ENCODE results near the gene POU3F1.

The POU3F1 gene

GRCh38 chr1:38046333-38046883 is at the start of gene POU3F1:
Gene POU3F1, minus strand, starts transcription at chr1:38046793. Its CDS starts 50 bp downstream, at chr1:38046743.
- no peak for DNase-seq

- DNase-seq = no peak
Observed at GRCh38 chr1:38095454-38095931, 48.9 kb upstream of the POU3F1 start.

DNA sequence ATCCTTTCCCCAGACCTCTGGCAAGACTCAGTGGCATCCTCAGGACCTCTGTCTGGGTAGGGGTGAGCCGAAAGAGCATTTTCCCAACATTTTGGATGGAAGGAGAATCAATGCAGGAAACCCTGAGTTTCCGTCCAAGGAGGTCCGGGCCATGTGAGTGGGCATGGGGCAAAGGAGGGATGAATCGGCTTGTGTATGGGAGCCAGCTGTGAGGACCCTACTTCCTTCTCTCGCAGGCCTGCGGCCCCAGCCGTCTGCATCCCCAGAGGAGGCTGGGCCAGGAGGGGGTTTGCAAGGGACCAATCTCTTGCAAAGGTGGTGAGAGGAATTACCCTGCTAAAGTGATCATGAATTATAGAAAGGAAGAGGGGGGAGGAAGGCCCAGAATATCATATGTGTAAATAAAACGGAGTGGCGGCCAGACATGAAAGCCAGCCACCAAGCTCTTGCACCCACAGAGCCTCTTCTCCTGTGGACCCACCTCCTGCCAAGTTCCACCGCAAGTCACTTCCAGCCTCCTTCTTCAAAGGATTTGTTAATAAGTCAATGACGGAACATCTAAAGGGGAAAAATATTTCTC is 48.2 kb upstream of the POU3F1 start:
- no peak for DNase-seq

- no peak for DNase-seq
Observed at GRCh38 chr1:38093569-38094520, 47.3 kb upstream of the POU3F1 start.

- DNase-seq = no peak
Observed at GRCh38 chr1:38092256-38092655, 45.7 kb upstream of the POU3F1 start.

DNA sequence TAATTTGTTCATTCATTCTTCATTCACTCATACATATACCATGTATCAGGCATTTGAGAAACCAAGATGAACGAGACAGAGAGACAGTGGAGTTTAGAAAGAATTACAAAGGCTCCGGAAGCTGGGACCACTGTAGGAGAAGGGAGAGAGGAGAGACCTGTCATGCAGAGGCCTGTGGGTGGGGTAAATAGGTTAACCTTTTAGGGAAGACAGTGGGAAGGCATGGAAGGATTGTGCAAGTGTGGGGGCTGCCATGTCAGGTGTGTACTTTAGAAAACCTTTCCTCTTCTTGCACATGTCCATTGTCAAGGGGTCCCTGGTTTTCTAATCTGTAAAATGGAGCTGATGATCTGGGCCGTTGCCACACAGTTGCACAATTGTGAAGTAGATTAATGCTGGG is 44.2 kb upstream of the POU3F1 start:
- no peak for DNase-seq

DNA sequence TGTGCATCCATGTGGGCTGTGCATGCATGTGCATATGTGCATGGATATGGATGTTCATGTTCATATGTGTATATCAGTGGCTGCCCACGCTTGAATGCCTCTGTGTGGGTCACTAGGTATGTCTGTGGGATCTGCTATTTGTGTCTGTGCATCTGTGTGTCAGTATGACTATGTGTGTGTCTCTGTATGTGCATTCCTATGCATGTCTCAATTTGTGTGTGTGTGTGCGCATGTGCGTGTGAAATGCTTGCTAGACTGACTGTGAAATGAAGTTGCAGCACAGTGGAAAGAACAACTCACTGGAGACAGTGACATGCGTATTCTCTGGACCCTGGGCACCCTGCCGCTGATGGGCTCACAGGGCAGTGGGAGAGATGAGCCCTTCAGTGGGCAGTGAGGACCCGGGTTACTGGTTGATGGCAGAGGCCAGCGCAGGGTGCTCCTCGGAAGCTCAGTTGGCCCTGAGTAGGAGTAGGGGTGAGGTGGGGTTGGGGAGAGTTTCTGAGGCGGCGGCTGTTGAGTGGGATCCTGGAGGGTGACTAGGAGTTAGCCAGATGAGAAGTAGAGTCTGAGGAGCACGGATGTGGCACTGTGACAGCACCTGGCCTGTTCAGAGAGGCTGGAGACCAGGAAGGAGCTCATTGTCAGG is 43.2 kb upstream of the POU3F1 start:
- no peak for DNase-seq

DNA sequence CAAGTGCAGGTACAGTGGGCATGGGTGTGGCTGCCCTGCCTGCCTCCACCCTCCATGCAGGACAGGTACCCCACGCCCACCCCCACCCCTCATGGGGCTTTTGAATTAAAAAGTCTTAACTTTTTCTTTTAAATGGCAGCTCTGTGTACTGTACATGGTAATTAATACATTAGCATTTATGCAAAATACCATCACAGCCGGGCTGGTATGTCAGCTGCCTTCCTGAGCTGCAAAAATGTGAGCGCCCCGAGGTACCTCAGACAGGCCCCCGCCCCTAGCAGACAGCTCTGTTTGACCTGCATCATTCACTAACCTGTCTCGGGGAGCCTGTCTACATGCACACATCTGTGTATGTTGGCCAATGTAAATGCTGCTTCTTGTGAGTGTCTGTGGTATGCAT is 42.2 kb upstream of the POU3F1 start:
- DNase-seq = no peak

- DNase-seq = no peak
Observed at GRCh38 chr1:38088366-38088765, 41.8 kb upstream of the POU3F1 start.

GRCh38 chr1:38087676-38088075 is 41.1 kb upstream of the POU3F1 start:
- DNase-seq = no peak

DNA sequence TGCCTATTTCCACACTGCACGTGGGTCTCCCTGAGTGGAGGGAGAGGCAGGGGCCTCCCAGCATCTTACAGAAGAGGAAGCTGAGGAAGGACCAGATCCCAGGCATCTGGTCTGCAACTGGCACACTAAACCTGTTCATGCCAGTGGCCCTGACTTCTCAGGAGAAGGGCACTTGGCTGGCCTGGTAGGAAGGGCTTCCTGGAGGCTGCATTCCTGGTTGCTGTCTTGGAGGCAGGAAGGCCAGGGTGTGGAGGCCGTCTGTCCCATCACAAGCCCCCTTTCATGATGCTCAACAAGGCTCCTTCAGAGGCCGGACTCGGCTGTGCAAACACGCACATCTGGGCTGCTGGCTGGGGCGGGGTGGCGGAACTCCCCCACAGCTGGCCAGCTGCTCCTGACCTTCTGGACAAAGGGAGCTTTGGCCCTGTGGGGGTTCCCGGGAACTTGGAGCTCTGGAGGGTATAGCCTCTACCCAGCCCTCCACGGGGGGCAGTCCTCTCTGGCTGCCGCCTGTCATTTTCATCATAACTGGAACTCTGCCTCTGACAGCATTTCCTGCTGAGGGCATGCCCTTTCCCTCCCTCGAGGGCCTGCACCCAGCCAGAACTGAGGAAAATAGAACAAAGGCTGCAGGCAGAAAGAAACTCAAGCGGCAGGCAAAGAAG is 39.2 kb upstream of the POU3F1 start:
- no peak for DNase-seq

DNA sequence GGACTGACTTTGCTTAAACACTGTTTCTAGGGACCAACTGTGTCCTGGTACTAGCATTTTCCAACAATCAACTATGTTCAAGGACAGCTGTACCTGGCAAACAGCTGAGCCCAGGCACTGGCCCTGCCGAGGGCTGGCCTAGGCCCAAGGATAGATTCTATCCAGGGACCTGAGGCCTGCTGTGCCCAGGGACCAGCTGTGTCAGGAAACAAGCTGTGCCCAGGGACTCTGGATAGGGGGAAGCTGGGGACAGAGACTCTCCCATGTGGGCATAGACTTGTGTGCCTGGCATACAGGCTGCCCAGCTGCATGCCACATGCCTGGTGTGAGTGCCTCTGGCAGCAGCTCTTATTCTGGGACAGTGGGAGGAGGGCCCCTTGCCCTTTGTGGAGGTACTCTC is 38.1 kb upstream of the POU3F1 start:
- no peak for DNase-seq

DNA sequence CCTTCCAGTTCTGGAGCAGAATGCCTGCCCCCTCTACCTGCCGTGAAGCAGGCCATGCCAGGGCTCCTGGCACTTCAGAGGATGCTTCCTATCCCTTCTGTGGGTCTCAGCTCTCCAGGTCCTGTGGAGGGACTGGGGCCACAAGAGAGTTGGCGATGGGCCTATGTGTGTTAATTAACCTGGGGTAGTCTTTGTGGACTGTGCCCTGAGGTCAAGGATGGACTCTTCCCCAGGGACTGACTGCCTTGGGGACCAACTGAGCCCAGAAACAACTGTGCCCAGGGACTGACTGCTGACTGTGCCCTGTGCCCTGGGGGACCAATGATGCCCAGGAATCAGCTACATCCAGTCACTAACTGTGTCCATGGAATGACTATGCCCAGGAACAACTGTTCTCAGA is 37.5 kb upstream of the POU3F1 start:
- no peak for DNase-seq

DNA sequence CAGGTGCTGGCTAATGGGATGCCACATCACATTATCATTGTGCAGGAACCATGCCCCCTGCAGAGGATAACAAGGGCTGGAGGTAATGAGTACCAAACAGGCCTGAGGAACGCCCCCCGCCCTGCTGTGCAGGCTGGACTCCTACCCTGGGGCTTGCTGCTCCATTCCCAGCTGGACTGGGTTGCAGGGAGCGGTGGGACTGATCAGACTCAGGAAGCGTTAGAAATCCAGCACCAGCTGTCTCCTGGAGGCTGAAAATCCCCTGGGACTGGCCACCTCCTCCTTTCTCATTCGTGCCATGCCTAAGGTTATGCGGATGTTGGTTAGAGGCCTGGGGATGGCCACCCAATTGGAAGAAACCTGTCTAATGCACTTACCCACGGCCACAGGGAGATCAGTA is 36.9 kb upstream of the POU3F1 start:
- DNase-seq = no peak

DNA sequence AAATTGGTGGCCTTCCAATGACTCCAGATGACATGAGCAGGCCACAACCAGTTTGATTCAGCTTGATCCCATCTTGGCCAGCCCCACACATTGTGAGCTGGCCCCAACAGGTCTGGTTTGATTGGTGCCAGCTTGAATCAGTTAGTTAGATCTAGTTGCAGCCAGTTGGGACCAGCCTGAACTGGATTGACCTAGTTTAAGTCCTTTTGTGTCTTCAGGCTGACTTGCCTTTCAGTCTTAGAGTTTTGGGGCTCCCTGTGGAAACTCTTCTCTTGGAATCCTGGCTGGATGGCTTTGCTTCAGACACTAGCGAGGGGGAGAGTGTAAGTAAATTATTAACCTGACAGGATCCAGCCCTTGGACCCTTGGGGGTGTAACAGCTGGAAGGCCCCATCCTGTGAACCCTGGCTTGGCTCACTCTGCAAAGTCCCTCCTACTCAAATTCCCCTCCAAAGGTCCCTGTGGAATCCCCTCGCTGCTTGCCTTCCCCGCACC is 36.2 kb upstream of the POU3F1 start:
- DNase-seq = no peak

GRCh38 chr1:38079019-38079418 is 32.4 kb upstream of the POU3F1 start:
- DNase-seq = no peak

DNA sequence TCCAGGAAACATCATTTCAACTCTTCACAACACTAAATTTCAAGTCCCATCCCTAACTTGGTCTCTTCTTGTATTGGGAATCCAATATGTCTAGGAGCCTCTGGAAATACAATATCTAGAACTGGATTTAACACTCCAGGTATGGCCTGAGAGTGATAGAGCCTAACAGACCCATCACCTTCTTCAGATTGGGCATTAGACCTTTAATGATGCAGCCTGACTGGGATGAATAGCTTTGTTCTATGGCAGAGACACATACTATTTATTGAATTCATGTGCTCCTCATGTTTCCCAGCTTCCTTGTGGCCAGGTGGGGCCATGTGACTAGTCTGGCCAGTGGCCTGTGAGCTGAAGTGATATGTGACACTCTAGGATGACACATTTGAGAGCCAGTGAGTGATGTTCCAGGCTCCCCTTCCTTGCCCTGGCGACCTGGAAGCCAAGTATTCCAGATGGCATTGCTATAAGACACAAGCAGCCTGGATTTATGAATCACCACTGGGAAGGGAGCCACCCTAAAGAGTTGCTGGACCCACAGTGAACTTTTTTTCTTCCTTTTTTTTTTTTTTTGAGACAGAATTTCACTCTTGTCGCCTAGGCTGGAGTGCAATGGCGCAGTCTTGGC is 31.0 kb upstream of the POU3F1 start:
- no peak for DNase-seq

DNA sequence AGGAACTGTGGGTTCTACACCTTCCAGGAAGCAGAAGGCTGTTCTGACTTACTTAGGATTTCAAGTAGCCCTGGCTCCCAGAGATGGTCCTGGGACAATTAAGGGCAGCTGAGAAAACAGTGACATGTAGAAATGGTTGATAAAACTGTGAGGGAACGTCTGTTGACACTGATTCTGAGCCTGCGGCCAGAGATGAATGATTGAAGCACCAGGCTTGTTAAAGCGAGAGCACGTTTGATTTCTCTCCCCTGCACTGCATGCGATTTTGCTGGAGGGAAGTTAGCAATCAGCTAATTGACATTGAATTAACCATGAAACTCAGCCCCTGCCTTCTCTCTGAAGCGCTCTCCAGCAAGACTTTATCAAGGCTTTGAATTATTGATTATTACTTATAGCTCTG is 29.9 kb upstream of the POU3F1 start:
- DNase-seq = no peak

- no peak for DNase-seq
Observed at GRCh38 chr1:38076038-38076437, 29.4 kb upstream of the POU3F1 start.

- DNase-seq = no peak
Observed at GRCh38 chr1:38075191-38075590, 28.6 kb upstream of the POU3F1 start.

- no peak for DNase-seq
Observed at GRCh38 chr1:38074302-38074677, 27.7 kb upstream of the POU3F1 start.

Measured in NCI-H1105 (cell line).